ENCODE measurements around the gene CCDC88C. TPM values are rescaled to one million over a fixed set of nuclear protein-coding genes. Genes with fewer than 3 reads are reported as not detected.

CCDC88C gene
- total RNA-seq, 1 donor from 2014 or later = 48.2 TPM

DNA sequence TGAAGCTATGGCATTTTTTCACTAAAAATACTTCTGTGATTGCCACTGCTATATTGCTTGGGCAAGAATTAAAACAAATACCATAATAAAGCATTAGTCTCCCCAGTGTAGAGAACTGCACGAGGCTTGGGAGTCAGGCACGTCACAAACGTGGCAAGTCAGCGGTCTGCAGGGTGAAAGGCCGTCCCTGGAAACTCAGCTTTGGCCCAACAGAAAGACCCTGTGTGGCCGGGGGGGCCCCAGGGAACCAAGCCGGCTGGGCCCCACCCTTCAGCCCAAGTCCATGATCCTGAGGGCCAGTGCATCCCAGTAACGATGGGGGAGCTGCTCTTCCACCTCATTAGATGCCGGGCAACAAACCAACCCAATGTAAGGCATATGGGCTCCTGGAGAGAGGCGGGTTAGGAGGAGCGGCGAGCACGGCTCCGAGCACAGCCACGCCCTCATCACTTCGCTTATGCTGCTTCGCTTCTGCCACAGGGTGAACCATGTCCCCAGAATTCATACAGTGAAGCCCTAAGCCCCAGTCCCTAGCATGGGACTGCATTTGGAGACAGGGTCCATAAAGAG lies 122.3 kb downstream of the CCDC88C start:
- Mint-ChIP-seq H3K27me3 (ENCODE audit: unreplicated experiment) (peaks cover 14% of the 10 kb centered on the region), H3K9me3 (ENCODE audit: unreplicated experiment) (no peaks in the 10 kb centered on the region), H3K36me3 (ENCODE audit: low read depth, unreplicated experiment) (peaks cover 53% of the 10 kb centered on the region), H3K27ac (ENCODE audit: unreplicated experiment) (no peak overlapping the region), H3K4me1 (ENCODE audit: unreplicated experiment) (peaks cover 6% of the 10 kb centered on the region), H3K4me3 (ENCODE audit: unreplicated experiment) (no peak overlapping the region)
- TF ChIP-seq, protein P1, sequence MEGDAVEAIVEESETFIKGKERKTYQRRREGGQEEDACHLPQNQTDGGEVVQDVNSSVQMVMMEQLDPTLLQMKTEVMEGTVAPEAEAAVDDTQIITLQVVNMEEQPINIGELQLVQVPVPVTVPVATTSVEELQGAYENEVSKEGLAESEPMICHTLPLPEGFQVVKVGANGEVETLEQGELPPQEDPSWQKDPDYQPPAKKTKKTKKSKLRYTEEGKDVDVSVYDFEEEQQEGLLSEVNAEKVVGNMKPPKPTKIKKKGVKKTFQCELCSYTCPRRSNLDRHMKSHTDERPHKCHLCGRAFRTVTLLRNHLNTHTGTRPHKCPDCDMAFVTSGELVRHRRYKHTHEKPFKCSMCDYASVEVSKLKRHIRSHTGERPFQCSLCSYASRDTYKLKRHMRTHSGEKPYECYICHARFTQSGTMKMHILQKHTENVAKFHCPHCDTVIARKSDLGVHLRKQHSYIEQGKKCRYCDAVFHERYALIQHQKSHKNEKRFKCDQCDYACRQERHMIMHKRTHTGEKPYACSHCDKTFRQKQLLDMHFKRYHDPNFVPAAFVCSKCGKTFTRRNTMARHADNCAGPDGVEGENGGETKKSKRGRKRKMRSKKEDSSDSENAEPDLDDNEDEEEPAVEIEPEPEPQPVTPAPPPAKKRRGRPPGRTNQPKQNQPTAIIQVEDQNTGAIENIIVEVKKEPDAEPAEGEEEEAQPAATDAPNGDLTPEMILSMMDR (IDR thresholded peaks at IDR 0.05; ENCODE audit: unreplicated experiment) = no peak
- no peak for DNase-seq (ENCODE audit: low spot score)

DNA sequence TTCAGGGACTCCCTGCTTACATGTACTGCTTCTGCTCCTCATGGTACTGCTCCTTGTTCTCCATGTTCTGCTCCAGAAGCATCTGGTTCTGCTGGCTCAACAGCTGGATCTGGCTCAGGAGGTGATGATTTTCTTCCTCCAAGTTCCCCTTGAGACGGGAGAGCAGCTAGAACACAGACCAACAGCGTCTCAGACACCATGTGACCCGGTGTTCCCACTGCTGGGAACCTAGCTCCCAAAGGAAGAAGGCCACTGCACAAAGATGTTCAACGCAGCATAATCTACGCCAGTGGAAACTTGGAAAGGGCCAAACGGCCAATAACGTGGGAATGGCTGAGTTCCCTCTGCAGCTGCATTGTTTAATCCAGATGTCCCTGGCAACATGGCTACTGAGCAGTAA lies 123.5 kb downstream of the CCDC88C start:
- Mint-ChIP-seq H3K9me3 (ENCODE audit: unreplicated experiment) (no peaks in the 10 kb centered on the region), H3K4me3 (ENCODE audit: unreplicated experiment) (no peak overlapping the region), H3K27ac (ENCODE audit: unreplicated experiment) (no peak overlapping the region), H3K36me3 (ENCODE audit: low read depth, unreplicated experiment) (peaks cover 49% of the 10 kb centered on the region), H3K27me3 (ENCODE audit: unreplicated experiment) (peaks cover 14% of the 10 kb centered on the region), H3K4me1 (ENCODE audit: unreplicated experiment) (peaks cover 6% of the 10 kb centered on the region)
- no peak for DNase-seq (ENCODE audit: low spot score)
- TF ChIP-seq, protein P1 (IDR thresholded peaks at IDR 0.05; ENCODE audit: unreplicated experiment) = no peak

DNA sequence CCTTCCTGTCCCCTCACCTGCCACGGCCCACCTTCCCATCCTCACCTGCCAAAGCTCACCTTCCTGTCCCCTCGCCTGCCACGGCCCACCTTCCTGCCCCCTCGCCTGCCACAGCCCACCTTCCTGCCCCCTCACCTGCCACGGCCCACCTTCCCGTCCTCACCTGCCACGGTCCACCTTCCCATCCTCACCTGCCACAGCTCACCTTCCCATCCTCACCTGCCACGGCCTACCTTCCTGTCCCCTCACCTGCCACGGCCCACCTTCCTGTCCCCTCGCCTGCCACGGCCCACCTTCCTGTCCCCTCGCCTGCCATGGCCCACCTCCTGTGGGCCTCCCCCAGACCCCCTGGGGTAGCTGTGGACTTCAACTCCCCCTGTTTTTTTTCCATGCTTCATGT lies 124.3 kb downstream of the CCDC88C start:
- no peaks in the 10 kb centered on the region for H3K9me3 Mint-ChIP-seq (ENCODE audit: unreplicated experiment)
- TF ChIP-seq, protein P1 (IDR thresholded peaks at IDR 0.05; ENCODE audit: unreplicated experiment) = no peak
- H3K27ac Mint-ChIP-seq (ENCODE audit: unreplicated experiment) = no peak overlapping the region
- H3K36me3 Mint-ChIP-seq (ENCODE audit: low read depth, unreplicated experiment) = peaks cover 45% of the 10 kb centered on the region
- no peak for DNase-seq (ENCODE audit: low spot score)
- peaks cover 14% of the 10 kb centered on the region for H3K27me3 Mint-ChIP-seq (ENCODE audit: unreplicated experiment)
- H3K4me1 Mint-ChIP-seq (ENCODE audit: unreplicated experiment) = no peaks in the 10 kb centered on the region
- no peak overlapping the region for H3K4me3 Mint-ChIP-seq (ENCODE audit: unreplicated experiment)

DNA sequence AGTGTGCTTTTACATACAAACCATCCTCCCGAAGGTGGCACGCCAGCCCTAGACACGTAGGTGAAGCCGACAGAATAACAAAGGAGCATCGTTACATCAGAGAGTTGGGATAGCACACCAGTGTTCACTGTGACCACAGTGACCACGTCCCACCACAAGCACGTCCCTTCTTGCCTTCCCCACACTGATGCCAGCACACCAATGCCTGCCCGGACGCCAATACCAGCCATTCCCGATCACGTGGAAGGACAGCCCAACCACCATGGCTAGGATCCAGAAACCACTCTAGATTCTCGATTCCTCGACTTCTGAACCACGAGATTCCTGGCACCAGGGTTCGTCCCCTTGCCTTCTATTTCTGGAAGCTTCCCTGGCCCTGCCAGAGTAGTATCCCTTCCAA lies 125.1 kb downstream of the CCDC88C start:
- Mint-ChIP-seq H3K36me3 (ENCODE audit: low read depth, unreplicated experiment) (peaks cover 52% of the 10 kb centered on the region), H3K4me3 (ENCODE audit: unreplicated experiment) (peak overlapping the region; percentile 68), H3K27ac (ENCODE audit: unreplicated experiment) (peak overlapping the region; percentile 63), H3K4me1 (ENCODE audit: unreplicated experiment) (no peaks in the 10 kb centered on the region), H3K27me3 (ENCODE audit: unreplicated experiment) (peaks cover 14% of the 10 kb centered on the region), H3K9me3 (ENCODE audit: unreplicated experiment) (no peaks in the 10 kb centered on the region)
- TF ChIP-seq, protein P1 (IDR thresholded peaks at IDR 0.05; ENCODE audit: unreplicated experiment) = no peak
- no peak for DNase-seq (ENCODE audit: low spot score)

DNA sequence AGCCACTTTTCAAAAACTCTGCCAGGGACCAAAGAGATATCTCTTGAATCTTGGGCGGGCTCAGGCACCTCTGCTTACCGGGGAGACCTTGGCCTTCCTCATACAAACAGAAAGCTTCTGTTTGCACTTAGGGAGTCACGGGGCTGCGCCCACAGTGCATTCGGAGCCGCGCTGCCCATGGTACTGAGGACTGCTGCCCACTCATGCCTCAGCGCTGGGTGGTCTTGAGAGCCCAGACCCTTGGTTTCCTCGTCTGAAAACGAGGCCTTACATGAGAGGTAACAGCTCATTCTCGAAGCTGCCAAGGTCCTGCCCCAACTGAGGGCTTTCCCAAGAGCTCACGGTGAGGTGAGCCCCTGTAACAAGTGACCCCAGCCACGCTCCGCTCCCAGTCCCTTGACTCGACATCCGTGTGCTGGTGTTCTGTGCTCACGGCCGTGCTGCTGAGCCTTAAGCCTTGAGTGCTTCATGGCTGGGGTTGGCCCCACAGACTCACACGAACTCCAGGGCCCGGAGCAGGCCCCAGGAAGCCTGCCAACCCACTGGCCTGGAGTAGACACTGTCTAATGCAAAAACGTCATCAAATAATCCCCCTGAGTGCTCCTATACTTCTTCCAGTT lies 125.7 kb downstream of the CCDC88C start:
- H3K9me3 Mint-ChIP-seq (ENCODE audit: unreplicated experiment) = no peaks in the 10 kb centered on the region
- TF ChIP-seq, protein P1 (IDR thresholded peaks at IDR 0.05; ENCODE audit: unreplicated experiment) = no peak
- H3K27ac Mint-ChIP-seq (ENCODE audit: unreplicated experiment) = no peak overlapping the region
- H3K4me3 Mint-ChIP-seq (ENCODE audit: unreplicated experiment) = no peak overlapping the region
- peaks cover 52% of the 10 kb centered on the region for H3K36me3 Mint-ChIP-seq (ENCODE audit: low read depth, unreplicated experiment)
- DNase-seq (ENCODE audit: low spot score) = no peak
- H3K4me1 Mint-ChIP-seq (ENCODE audit: unreplicated experiment) = no peaks in the 10 kb centered on the region
- H3K27me3 Mint-ChIP-seq (ENCODE audit: unreplicated experiment) = peaks cover 14% of the 10 kb centered on the region

All from endothelial cell (in vitro differentiated cells).